Fibroblast of peridontal ligament (primary cell): ENCODE measurements around the gene MKNK1.
A peak's percentile ranks its signal among the peaks of the same experiment; 100 is the strongest.

Experiments used
- DNase-seq: peaks from one replicate; pipeline ENCODE4 v3.0.0-alpha.2; 2010; ENCODE audit errors: extremely low read depth

Gene MKNK1

DNA sequence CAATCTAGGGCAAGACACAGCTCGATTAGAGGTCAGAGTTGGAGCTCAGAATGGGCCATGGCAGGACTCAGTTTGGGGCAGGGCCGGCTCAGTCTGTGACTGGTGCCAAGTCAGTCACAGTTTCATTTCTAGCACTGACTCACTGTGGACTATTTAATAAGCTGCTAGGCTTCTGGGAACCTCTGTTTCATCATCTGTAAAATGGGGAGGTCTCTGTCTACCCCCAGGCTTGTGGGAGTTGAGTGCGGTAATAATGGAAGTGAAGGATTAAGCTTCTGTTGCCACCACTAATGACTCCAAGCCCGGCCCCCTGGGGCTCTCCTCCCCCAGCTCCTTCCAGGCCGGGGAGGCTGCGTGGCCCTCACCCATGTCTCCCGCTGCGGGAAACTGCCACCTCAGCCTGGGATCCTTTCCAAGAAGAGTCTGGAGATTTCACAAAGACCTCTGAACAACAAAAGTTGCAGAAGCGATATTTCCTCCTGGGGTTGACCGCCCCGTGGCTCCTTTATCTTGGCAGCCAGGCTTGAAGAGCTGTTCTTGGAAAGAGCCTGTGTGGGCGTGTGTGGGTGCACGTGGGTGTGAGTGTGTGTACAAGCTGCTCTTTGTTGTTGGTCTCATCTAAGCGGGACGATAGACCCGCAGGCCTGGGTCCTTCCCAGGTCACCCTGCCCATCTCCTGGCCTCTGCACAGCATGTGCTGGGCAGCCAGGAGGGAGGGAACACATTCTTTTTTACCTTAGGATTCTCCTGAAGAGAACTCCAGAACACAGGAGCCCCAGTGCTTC is 81.7 kb downstream of the MKNK1 start:
- DNase-seq, result peak; percentile 70

DNA sequence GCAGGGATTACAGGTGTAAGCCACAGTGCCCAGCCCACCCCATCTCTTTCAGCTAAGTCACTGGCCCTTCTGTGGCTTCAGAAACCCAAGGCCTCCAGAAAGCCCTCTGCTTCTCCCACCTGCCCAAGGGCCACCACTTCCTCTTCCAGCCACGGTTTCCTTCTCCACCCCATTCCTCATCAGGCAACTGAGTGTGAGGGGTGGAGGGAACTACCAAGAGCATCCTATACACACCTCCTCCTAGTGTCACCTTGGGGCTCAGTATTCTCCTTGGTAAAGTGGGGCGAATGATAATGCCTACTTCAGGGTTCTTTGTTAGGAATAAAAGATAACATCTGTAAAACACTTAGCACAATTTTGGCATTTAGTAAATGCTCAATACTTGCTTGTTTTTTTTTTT is 82.7 kb downstream of the MKNK1 start:
- DNase-seq, result no peak

DNA sequence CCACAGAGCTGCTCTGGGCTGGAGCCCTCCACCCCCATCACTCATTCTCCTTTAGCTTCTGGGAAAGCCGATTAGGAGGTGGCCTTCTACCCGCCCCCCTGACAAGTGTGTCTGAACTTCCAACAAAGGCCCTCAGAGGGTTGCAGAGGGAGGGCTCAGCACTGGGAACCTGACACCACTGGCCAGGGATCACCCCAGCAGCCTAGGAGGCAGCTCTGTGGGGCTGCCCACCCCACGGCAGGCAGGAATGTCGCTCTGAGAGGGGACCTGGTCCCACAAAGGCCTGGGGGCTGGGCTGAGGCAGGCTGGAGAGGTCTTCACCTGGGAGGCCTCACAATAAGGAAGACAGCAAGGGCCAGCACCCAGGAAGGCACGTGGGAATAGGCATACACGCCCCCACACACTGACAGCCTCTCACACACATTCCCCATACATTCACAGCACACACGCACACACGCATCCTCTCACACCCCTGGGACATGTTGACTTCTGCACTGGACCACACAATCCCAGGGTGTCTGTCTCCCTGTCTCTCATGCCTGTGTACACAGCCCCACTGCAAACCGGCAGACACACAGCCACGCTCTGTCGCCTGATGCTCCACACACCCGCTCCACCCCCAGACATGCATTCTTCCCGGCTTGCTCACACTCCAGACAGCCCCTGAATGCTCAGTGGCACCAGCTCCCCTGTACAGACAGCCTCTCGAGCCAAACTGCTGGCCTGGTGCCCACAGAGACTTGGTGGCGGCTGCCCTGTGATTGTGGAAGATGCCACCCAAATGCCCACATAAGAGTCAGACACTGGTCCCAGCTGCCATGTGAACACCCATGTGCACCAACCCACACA is 83.8 kb downstream of the MKNK1 start:
- peak; percentile 49 for DNase-seq

DNA sequence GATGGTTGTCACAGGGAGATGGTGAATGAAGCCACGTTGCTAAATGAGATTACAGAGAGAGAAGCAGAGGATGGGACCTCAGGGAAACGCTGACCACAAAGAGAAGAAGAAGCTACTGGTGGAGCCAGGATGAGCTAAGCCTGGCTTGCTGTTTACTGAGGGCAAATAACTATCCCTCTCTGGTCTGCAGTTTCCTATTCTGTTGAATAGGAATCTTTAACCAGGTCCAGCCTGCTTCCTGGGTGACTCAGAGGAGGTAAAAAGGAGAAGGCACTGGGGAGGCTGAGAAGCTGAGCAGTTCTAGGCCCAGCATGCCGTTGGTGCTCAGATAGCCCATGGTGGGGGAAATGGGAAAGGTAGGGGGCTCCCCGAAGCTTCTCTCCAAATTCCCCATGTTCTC is 84.9 kb downstream of the MKNK1 start:
- DNase-seq, result no peak

DNA sequence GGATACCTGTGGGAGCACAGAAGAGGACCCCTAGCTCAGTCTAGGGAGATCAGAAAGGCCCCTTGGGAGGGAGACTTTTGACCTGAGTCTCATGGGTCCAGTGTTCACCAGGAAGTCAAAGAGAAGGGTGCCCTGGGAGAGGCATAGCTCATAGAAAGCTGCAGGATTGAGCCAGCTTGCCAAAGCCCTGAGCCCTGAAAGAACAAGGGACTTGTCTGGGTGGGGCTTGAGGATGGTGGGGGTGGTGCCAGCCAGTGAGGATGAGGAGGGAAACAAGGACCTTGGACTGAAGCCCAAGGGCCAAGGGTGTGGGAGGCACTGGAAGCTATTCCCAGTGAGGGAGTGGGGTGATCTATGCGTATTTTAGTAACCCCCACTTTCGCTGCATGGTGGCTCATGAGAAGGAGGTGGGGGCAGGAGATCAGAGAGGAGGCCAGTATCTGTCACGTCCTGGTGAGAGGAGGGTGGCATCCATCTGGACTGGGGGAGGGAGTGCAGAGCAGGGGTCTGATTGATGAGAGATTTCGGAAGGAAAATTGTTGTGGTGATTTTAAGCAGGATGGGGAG is 86.1 kb downstream of the MKNK1 start:
- DNase-seq, result no peak

DNA sequence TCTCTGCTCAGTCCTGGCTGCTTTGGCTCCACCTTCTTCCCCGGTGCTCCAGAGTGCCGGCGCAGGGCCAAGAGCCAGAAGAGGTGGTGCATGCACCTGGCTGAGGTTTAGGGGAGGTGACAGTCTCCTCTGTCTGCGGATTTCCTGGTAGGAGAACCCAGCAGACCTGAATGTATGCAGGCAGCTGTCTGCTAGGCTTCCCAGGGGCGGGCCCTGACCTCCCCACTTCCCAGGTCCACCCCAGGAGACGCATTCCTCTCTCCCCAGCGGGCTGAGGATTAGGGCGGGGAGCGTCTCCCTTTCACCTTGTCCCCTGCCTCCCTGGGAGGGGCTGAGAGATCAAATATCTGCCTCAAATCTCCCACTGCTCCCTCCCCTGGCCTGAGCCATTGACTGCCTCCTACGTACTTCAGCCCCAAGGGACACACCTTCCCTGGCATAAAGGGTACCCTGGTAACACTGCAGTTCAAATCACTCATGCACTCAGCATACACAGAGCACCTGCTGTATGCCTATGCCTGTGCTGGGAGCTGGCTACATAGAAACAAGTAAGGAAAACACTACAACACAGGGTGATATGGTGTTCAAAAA is 87.0 kb downstream of the MKNK1 start:
- no peak for DNase-seq

DNA sequence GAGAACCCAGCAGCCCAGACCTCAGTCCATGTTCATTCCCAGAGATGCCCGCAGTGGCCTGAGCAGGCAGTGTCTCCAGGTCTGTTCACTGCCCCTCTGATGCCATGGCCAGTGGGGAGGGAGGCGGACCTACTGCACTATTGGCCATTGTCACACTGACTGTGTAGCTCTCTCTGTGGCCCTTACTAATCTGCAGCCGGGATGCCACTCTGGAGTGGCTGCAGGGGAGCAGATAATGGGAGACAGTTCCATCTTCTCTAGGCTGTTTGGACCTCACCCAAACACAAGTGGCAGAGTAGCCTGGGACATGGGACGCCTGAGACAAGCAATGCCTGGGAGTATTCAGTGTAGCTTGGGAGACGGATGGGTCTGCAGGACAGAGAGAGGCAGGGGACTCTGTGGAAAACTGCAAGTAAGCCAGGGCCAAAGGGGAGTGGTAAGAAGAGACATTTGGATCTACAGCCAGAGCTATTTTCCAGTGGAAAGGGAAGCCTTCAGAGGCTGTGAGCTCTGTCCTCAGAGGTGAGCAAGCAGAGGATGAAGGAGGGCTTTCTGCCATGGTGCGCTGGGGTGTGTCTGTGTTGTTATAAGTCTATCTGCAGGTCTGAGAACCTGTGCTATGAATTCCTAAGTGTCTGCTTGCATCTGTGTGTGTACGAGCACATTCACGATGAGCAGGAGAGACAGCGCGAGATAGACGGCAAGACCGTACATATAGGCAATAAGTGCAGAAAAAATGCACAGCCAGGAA is 87.7 kb downstream of the MKNK1 start:
- DNase-seq, result no peak

DNA sequence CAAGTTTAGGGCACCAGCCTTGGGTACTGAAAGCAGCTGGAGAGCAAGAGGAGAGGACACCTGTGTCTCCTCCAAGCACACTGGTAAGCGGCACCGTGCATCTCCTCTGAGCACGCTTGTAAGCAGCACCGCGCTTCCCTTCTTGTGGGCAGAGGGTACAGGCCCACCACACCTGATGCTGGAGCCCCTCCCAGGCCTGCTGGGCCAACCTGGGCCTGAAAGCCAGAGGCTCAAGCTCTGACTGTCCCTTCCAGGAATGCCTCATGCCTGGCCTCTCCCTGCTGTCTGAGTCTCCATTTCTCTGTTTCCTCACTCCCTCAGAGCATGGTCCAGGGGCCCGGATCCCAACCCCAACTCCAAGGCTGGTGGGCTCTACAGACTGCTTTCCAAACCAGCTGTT is 88.5 kb downstream of the MKNK1 start:
- DNase-seq, result no peak

DNA sequence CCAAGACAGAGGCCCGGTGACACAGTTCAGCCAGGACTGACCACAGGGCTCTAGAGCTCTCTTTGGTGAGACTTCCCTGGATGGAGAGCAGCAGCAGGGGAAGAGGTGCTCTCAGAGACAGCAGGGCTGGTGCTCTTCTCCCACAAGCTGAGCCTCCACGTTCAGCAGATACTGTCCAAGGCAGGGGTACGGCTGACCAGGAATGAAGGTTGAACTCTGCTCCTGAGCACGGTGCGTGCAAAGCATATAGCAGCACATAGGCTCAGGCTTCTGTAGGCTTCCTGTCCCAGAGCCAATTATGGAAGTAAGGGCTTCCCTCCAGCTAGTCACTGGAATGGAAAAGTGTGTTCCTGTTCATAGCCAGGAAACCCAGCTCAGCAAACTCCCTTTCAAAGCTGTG is 90.5 kb downstream of the MKNK1 start:
- no peak for DNase-seq

DNA sequence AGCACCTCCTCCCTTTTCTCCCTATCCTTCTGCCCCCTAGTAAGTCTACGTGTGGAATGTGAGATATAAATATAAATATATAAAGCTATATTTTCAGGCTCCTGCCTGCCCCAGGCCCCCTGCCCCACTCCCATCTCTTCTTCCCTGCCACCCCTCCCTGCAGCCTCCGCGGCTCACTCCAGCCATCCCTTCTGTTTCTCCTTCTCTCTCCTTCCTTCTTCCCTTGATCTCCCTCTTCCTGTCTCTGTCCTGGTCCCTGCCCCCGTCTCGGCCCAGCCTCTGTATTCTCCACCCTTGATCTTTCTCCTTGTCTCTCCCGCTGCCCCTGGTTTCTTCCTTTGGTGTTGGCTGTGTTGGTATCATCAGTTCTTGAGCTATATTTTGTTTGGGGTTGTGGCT is 91.3 kb downstream of the MKNK1 start:
- no peak for DNase-seq

DNA sequence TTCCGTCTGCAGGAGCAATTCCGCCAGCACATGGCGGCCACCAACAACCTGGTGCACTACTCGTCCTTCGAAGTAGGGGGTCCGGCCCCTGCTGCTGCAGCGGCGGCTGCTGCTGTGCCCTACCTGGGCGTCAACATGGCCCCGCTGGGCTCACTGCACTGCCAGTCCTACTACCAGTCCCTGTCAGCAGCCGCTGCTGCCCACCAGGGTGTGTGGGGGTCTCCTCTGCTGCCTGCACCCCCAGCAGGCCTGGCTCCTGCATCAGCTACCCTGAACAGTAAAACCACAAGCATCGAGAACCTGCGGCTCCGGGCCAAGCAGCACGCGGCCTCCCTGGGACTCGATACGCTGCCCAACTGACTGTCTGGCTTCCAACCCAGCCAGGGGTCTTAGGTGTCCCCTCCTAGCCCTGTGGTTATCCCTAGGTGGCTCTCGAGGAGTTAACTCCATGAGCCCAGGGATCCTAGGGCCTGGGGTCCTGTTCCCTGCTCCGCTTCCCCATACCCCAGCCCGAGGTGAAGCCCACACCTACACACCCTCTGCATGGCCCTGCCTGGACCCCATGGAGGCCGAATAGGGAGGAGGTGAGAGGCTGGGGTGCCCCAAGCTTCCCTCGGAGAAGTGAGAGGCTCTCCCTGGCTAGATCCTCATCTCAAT is 91.8 kb downstream of the MKNK1 start:
- DNase-seq, result no peak

DNA sequence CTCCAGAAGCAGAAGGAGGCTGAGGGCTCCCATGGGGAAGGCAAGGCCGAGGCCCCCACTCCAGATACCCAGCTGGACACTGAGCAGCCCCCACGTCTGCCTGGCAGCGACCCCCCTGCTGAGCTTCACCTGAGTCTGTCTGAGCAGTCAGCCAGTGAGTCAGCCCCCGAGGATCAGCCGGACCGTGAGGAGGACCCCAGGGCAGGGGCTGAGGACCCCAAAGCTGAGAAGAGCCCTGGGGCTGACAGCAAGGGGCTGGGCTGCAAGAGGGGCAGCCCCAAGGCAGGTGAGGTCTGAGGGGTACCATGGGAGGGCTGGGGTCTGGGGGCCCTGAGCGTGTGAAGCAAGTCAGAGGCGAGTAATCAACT is 93.1 kb downstream of the MKNK1 start:
- no peak for DNase-seq

DNA sequence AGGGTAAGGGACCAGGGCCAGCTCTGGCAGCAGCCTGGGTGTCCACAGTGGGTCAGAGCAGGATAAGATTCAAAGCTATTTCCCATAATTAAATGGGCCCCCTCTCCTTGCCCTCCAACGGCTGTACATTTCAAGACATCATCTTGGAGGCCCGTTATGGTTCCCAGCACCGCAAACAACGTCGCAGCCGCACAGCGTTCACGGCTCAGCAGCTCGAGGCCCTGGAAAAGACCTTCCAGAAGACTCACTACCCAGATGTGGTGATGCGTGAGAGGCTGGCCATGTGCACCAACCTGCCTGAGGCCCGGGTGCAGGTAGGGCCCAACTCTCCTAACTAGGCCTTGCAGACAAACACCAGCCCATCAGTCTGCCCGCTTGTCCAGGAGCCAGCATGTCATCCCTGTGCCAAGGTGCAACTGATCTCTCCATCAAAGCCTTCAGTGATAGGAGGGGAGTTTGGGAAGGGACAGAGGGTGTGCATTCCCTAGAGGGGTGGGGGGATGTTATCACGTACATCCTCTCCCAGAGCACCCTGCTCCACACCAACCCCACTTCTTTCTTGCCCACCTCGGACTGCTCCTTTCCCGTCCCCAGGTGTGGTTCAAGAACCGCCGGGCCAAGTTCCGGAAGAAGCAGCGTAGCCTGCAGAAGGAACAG is 93.6 kb downstream of the MKNK1 start:
- no peak for DNase-seq

DNA sequence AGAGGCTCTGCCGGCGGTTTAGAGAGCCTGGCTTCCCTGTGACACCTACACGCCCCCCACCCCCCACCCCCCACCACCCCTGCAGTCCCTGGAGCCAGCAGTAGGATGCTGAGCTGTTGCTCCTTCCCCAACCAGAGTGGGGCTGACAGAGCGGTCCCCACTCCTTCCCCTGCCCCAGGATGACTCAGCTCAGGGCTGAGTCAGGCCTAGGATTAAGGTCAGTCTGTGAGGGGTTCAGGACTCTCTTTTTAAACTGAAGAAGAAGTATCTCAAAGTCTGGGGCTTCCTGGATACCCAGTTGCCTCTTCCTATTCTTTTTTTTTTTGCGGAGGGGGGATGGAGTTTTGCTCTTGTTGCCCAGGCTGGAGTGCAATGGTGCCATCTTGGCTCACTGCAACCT is 95.3 kb downstream of the MKNK1 start:
- DNase-seq, result no peak
